ENCODE measurements around the gene ATG5.

DNA sequence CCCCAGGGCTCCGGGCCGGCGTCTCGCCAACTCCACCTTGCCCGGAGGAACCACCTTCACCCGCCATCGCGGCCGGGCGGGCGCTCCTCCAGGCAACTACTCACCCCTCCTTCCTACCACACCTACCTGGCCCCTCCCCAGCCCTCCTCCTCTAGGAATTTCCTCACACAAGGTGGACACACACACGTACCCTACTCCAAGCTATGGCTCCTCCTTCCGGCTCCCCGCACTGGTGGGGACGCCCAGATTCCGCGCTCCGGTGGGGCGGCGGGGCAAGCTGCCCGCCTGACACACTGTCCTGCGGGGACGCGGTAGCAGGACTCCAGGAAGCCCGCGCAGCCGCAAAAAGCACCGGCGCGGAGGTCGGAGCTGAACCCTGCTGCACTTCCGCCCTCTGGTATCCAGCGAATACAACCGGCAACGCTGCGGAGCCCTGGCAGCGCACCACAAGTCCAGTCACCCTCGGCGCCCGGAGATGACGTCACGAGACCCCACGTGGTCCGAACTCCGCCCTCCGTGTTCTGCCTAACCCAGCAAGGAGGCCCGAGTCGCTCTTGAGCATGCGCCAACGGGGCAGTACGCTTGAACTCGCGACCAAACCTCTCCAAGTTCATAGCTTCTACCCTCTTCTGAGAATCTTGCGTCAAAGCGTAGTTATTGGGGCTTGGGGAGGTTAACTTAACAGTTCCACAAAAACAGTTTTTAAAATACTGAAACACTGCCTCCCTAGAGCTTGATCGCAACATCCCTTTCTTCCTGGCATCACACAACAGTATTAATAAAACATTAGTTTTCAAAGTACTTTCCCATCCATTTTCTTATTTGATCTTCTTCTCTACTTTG lies at the start of gene ATG5:
- TF ChIP-seq EP300 (IDR thresholded peaks at IDR 0.05) = no peak
- TF ChIP-seq, protein P1, sequence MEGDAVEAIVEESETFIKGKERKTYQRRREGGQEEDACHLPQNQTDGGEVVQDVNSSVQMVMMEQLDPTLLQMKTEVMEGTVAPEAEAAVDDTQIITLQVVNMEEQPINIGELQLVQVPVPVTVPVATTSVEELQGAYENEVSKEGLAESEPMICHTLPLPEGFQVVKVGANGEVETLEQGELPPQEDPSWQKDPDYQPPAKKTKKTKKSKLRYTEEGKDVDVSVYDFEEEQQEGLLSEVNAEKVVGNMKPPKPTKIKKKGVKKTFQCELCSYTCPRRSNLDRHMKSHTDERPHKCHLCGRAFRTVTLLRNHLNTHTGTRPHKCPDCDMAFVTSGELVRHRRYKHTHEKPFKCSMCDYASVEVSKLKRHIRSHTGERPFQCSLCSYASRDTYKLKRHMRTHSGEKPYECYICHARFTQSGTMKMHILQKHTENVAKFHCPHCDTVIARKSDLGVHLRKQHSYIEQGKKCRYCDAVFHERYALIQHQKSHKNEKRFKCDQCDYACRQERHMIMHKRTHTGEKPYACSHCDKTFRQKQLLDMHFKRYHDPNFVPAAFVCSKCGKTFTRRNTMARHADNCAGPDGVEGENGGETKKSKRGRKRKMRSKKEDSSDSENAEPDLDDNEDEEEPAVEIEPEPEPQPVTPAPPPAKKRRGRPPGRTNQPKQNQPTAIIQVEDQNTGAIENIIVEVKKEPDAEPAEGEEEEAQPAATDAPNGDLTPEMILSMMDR (IDR thresholded peaks at IDR 0.05) = peak in 2 of 4 experiments; percentile 2 to 29
